B cell (primary cell): ENCODE results near the gene F2RL3. TPM values are rescaled to one million over a fixed set of nuclear protein-coding genes. Genes with fewer than 3 reads are reported as not detected.

Experiments used
- ATAC-seq: fragments of 200-7000 bp; cut with Tn5 transposase; one replicate; pipeline ENCODE4 v1.10.0; 2021; ENCODE audit warnings: low read depth, mild to moderate bottlenecking, moderate number of reproducible peaks, moderate library complexity
- CTCF ChIA-PET: fragments of 350-600 bp; sonication (Branson Sonifier 250); formaldehyde crosslinking; loops from one replicate; lab custom pipeline; 2021; ENCODE audit warnings: antibody characterized with exemption, inconsistent platforms; lab: Charles Lee
- POLR2A ChIA-PET: fragments of 350-600 bp; sonication (Branson Sonifier 250); formaldehyde crosslinking; loops from one replicate; lab custom pipeline; 2021; ENCODE audit warnings: antibody characterized with exemption; lab: Charles Lee
- DNase-seq: peaks from one replicate; pipeline ENCODE4 v3.0.0; 2013
- H2AFZ ChIP-seq: 2 replicates; pipeline ENCODE4 v1.6.1; 2012; ENCODE audit warnings: mild to moderate bottlenecking, low read depth, low read length; ENCODE audit not compliant: insufficient read depth, poor library complexity, severe bottlenecking
- H3K27ac ChIP-seq, 2 donors: 1 replicate in 1 of 2; 2 replicates in 1 of 2; pipeline ENCODE4 v1.5.1; 2012 to 2013; ENCODE audit warnings: low read length in 2 of 2, mild to moderate bottlenecking in 2 of 2, moderate library complexity in 1 of 2
- H3K27me3 ChIP-seq, 4 experiments: fragments of 200-600 bp in 1 of 4; sonication (generic) in 1 of 4; replicated peaks in 1 of 4; 1 replicate in 2 of 4; 2 replicates in 2 of 4; pipeline versions ENCODE4 v1.6.1 to v1.7.0; 2013 to 2016; ENCODE audit warnings: low read length in 3 of 4, mild to moderate bottlenecking in 2 of 4, mixed read lengths in 1 of 4, moderate library complexity in 1 of 4; ENCODE audit not compliant: insufficient read depth in 4 of 4, control insufficient read depth in 3 of 4; ENCODE audit errors: control extremely low read depth in 1 of 4
- H3K36me3 ChIP-seq, 2 experiments: replicated peaks in 1 of 2; 1 replicate in 1 of 2; 2 replicates in 1 of 2; pipeline versions ENCODE4 v1.6.1 to v1.7.1; 2013; ENCODE audit warnings: low read length in 1 of 2; ENCODE audit not compliant: insufficient read depth in 2 of 2, control insufficient read depth in 1 of 2; ENCODE audit errors: control extremely low read depth in 1 of 2, extremely low read depth in 1 of 2
- H3K4me1 ChIP-seq, 2 donors: fragments of 200-600 bp in 1 of 2; sonication (generic) in 1 of 2; 1 replicate in 1 of 2; 2 replicates in 1 of 2; pipeline versions ENCODE4 v1.5.1 to v1.6.1; 2013 to 2017; ENCODE audit warnings: low read length in 2 of 2; ENCODE audit not compliant: control insufficient read depth in 2 of 2, insufficient read depth in 2 of 2
- H3K4me2 ChIP-seq: replicated peaks from 2 replicates; pipeline ENCODE3; 2012; ENCODE audit warnings: mild to moderate bottlenecking, low read depth, low read length; ENCODE audit not compliant: poor library complexity, severe bottlenecking
- H3K4me3 ChIP-seq, 5 experiments: fragments of 200-600 bp in 1 of 5; sonication (generic) in 1 of 5; 1 replicate in 3 of 5; 2 replicates in 2 of 5; pipeline versions ENCODE4 v1.5.1 to v1.7.0; 2011 to 2016; ENCODE audit warnings: low read length in 4 of 5, mild to moderate bottlenecking in 4 of 5, low read depth in 2 of 5, control low read depth in 1 of 5, moderate library complexity in 1 of 5; ENCODE audit not compliant: insufficient read depth in 1 of 5; ENCODE audit errors: control extremely low read depth in 1 of 5, extremely low read depth in 1 of 5
- H3K79me2 ChIP-seq: fragments of 200-600 bp; sonication (generic); one replicate; pipeline ENCODE4 v1.6.0; 2016; ENCODE audit warnings: low read length; ENCODE audit not compliant: control insufficient read depth, insufficient read depth
- H3K9ac ChIP-seq: fragments of 200-600 bp; sonication (generic); 2 replicates; pipeline ENCODE4 v1.6.1; 2017; ENCODE audit warnings: mild to moderate bottlenecking, low read length, moderate library complexity
- H3K9me3 ChIP-seq, 3 donors: one replicate each; pipeline versions ENCODE4 v1.6.1 to v1.7.1; 2013; ENCODE audit warnings: low read length in 2 of 3; ENCODE audit not compliant: control insufficient read depth in 2 of 3, insufficient read depth in 1 of 3; ENCODE audit errors: control extremely low read depth in 1 of 3
- H4K20me1 ChIP-seq: 2 replicates; pipeline ENCODE4 v1.6.0; 2012; ENCODE audit warnings: mild to moderate bottlenecking, low read length; ENCODE audit not compliant: insufficient read depth, control insufficient read depth, poor library complexity, severe bottlenecking
- H3K27ac Mint-ChIP-seq: one replicate; pipeline ENCODE4 v1.8.0; 2021; ENCODE audit warnings: mixed read lengths
- H3K27me3 Mint-ChIP-seq: one replicate; pipeline ENCODE4 v1.8.0; 2021; ENCODE audit warnings: mixed read lengths
- H3K4me1 Mint-ChIP-seq: one replicate; pipeline ENCODE4 v1.8.0; 2021; ENCODE audit warnings: mixed read lengths
- H3K4me3 Mint-ChIP-seq: one replicate; pipeline ENCODE4 v1.8.0; 2021; ENCODE audit warnings: mixed read lengths
- H3K9me3 Mint-ChIP-seq: one replicate; pipeline ENCODE4 v1.8.0; 2022; ENCODE audit warnings: mixed read lengths; ENCODE audit not compliant: insufficient read depth
- EZH2 ChIP-seq: IDR thresholded peaks from 2 replicates; pipeline ENCODE4 v1.6.1; 2012; ENCODE audit warnings: borderline replicate concordance, low read depth, mild to moderate bottlenecking, moderate library complexity, low read length; ENCODE audit not compliant: insufficient read depth, poor library complexity, severe bottlenecking
- WGBS: methylation state at CpG from one replicate; pipeline ENCODE4 v1.1.5; 2013; ENCODE audit warnings: missing lambda C conversion rate; ENCODE audit not compliant: insufficient coverage; 5-methylcytosine and 5-hydroxymethylcytosine counted together
- intact Hi-C: fragments of 100-400 bp; cut with micrococcal nuclease; formaldehyde crosslinking; loops from one replicate; pipeline ENCODE4 v1.10.0; 2022
- polyA plus RNA-seq: library from polyadenylated mRNA; depleted of rRNA; stranded (reverse); fragments of >200 nt; gene quantifications from 2 replicates; pipeline ENCODE4 v1.2.3, GENCODE V29; 2012
- total RNA-seq, 2 donors: library from RNA; stranded (reverse); fragments of 120-200 nt in 1 of 2; gene quantifications; 1 replicate in 1 of 2; 2 replicates in 1 of 2; pipeline versions ENCODE4 v1.2.3 to v1.2.4, GENCODE V29; 2013 to 2022
- TF ChIP-seq, protein P1 (sequence below): fragments of 200-600 bp; IDR thresholded peaks from one replicate; pipeline ENCODE4 v1.8.0; 2022; ENCODE audit warnings: antibody characterized with exemption, mild to moderate bottlenecking

F2RL3 gene
- total and polyA plus RNA-seq, 2 donors (not counting 1 experiment from before 2014, with no cell fraction given), result 0.01 to 1.1 TPM

DNA sequence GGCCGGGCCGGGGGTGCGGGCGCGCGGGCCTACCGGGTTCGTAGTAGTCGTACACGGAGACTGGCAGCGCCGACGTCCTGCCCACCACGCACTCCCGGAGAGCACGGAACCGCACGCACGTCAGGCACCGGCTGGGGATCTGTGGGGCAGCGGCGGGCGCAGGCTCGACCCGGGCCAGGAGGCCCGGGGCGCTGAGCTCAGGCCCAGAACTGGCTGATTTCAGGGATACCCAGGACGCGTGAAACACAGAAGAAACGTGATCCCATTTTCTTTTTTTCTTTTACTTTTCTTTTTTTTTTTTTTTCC lies 9.0 kb downstream of the F2RL3 start:
- intact Hi-C loops, result loop anchor here (2.0 to 10.0 kb wide), 4 partner anchors 63 to 407 kb away; partner anchors contain the start of genes ABHD8, DDA1, MRPL34 and NWD1
- Mint-ChIP-seq H3K9me3 (no peaks in the 10 kb centered on the region), H3K27ac (no peak overlapping the region), H3K27me3 (no peaks in the 10 kb centered on the region), H3K4me3 (peak overlapping the region; percentile 88), H3K4me1 (peaks cover 34% of the 10 kb centered on the region)
- peak overlapping the region; percentile 84 for H2AFZ ChIP-seq
- TF ChIP-seq EZH2, result no peak
- TF ChIP-seq, protein P1, sequence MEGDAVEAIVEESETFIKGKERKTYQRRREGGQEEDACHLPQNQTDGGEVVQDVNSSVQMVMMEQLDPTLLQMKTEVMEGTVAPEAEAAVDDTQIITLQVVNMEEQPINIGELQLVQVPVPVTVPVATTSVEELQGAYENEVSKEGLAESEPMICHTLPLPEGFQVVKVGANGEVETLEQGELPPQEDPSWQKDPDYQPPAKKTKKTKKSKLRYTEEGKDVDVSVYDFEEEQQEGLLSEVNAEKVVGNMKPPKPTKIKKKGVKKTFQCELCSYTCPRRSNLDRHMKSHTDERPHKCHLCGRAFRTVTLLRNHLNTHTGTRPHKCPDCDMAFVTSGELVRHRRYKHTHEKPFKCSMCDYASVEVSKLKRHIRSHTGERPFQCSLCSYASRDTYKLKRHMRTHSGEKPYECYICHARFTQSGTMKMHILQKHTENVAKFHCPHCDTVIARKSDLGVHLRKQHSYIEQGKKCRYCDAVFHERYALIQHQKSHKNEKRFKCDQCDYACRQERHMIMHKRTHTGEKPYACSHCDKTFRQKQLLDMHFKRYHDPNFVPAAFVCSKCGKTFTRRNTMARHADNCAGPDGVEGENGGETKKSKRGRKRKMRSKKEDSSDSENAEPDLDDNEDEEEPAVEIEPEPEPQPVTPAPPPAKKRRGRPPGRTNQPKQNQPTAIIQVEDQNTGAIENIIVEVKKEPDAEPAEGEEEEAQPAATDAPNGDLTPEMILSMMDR, result no peak
- H3K79me2 ChIP-seq, result no peaks in the 10 kb centered on the region
- CTCF ChIA-PET, result interaction anchor here (0.7 to 1.5 kb wide), 2 partner anchors 126 to 370 kb away, joined by 3 read pairs; no protein-coding TSS in a partner anchor
- peaks cover 0 to 4% (median 0%) of the 10 kb centered on the region in 3 donors for H3K9me3 ChIP-seq
- H3K4me3 ChIP-seq, result peak overlapping the region in 4 of 5 experiments; percentile 47 to 84 (median 65)
- DNase-seq, result no peak
- no peaks in the 10 kb centered on the region for H4K20me1 ChIP-seq
- no peak overlapping the region for H3K27ac ChIP-seq
- WGBS, result 10% methylated on average over 30 of the region's 30 CpGs
- H3K36me3 ChIP-seq, result no peaks in the 10 kb centered on the region
- POLR2A ChIA-PET, result interaction anchor here (0.6 kb wide), 1 partner anchor 269 kb away, joined by 3 read pairs; no protein-coding TSS in a partner anchor
- peaks cover 0 to 11% (median 2%) of the 10 kb centered on the region in 4 experiments for H3K27me3 ChIP-seq
- ATAC-seq, result peak; percentile 7
- H3K4me2 ChIP-seq, result peak overlapping the region; percentile 100
- peak overlapping the region; percentile 72 for H3K9ac ChIP-seq
- peaks cover 32 to 46% of the 10 kb centered on the region in 2 donors for H3K4me1 ChIP-seq

DNA sequence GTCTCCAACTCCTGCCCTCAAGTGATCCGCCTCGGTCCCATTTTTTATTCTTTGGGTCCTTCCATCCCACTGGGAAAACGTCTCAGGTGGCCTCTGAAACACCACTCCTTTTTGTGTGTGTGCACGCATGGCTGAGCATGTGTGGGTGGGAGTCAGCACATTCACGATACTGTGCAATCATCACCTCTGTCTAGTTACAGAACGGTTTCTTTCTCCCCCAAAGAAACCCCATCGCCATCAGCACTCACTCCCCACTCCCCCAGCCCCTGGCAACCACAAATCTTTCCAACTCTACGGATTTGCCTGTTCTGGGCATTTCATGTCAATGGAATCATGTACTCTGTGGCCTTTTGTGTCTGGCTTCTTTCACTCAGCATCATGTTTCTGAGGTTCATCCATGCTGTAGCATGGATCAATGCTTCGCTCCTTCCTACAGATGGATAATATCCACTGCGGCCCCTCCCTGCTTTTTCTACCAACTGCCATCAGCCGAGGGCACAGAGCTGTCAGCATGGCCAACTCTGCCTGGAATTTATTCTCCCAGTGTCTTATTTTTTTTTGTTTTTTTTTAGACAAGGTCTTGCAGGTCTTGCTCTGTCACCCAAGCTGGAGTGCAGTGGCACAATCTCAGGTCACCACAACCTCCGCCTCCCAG lies 9.7 kb downstream of the F2RL3 start:
- WGBS, result 80% methylated on average over 8 of the region's 12 CpGs
- Histone ChIP-seq H3K9ac (no peak overlapping the region), H4K20me1 (no peaks in the 10 kb centered on the region), H3K4me2 (no peak overlapping the region), H3K36me3 (no peaks in the 10 kb centered on the region), H3K4me1 (peaks cover 25 to 39% of the 10 kb centered on the region in 2 donors), H2AFZ (no peak overlapping the region), H3K27me3 (peaks cover 0 to 11% (median 2%) of the 10 kb centered on the region in 4 experiments), H3K79me2 (no peaks in the 10 kb centered on the region), H3K4me3 (no peak overlapping the region), H3K27ac (no peak overlapping the region), H3K9me3 (peaks cover 0 to 4% (median 0%) of the 10 kb centered on the region in 3 donors)
- H3K9me3 Mint-ChIP-seq, result no peaks in the 10 kb centered on the region
- intact Hi-C loops, result loop anchor here (1.0 to 10.0 kb wide), 2 partner anchors 127 to 406 kb away; partner anchors contain the start of genes ABHD8, DDA1 and MRPL34
- peak overlapping the region; percentile 59 for H3K27ac Mint-ChIP-seq
- H3K27me3 Mint-ChIP-seq, result no peaks in the 10 kb centered on the region
- H3K4me3 Mint-ChIP-seq, result peak overlapping the region; percentile 88
- peaks cover 28% of the 10 kb centered on the region for H3K4me1 Mint-ChIP-seq
- ATAC-seq (no peak), DNase-seq (no peak)
- ChIA-PET POLR2A (no interaction called here), CTCF (interaction anchor here (1.2 to 1.5 kb wide), 2 partner anchors 62 to 127 kb away, joined by 3 read pairs; no protein-coding TSS in a partner anchor)
- TF ChIP-seq EZH2, result no peak
- TF ChIP-seq, protein P1, result no peak
